CD14-positive monocyte (primary cell): ENCODE measurements around the gene UST. TPM values are rescaled to one million over a fixed set of nuclear protein-coding genes. Genes with fewer than 3 reads are reported as not detected.

Source experiments
- DNase-seq, 3 donors: peaks; one replicate each; pipeline ENCODE4 v3.0.0-alpha.2; 2011 to 2022
- H2AFZ ChIP-seq: 2 replicates; pipeline ENCODE4 v1.6.0; 2012; ENCODE audit warnings: mild to moderate bottlenecking, low read depth, low read length, inconsistent platforms; ENCODE audit not compliant: insufficient read depth, poor library complexity, severe bottlenecking
- H3K27ac ChIP-seq, 2 donors: 1 replicate in 1 of 2; 2 replicates in 1 of 2; pipeline ENCODE4 v1.5.1; 2012 to 2013; ENCODE audit warnings: low read length in 2 of 2, control low read depth in 1 of 2, inconsistent platforms in 1 of 2, low read depth in 1 of 2, mild to moderate bottlenecking in 1 of 2
- H3K27me3 ChIP-seq, 2 donors: one replicate each; pipeline versions ENCODE4 v1.6.0 to v1.6.1; 2011 to 2013; ENCODE audit warnings: low read length in 2 of 2; ENCODE audit not compliant: control insufficient read depth in 2 of 2, insufficient read depth in 2 of 2
- H3K36me3 ChIP-seq, 2 donors: replicated peaks in 1 of 2; 1 replicate in 1 of 2; 2 replicates in 1 of 2; pipeline versions ENCODE4 v1.5.1 to v1.6.1; 2012 to 2013; ENCODE audit warnings: low read length in 2 of 2, control low read depth in 1 of 2, inconsistent platforms in 1 of 2, mild to moderate bottlenecking in 1 of 2; ENCODE audit not compliant: insufficient read depth in 2 of 2, control insufficient read depth in 1 of 2
- H3K4me1 ChIP-seq, 2 donors: 1 replicate in 1 of 2; 2 replicates in 1 of 2; pipeline versions ENCODE4 v1.5.1 to v1.6.1; 2012 to 2013; ENCODE audit warnings: low read length in 2 of 2, control low read depth in 1 of 2, inconsistent platforms in 1 of 2, mild to moderate bottlenecking in 1 of 2, moderate library complexity in 1 of 2; ENCODE audit not compliant: insufficient read depth in 2 of 2, control insufficient read depth in 1 of 2
- H3K4me2 ChIP-seq: replicated peaks from 2 replicates; pipeline ENCODE3; 2012; ENCODE audit warnings: low read length, moderate library complexity, mild to moderate bottlenecking; ENCODE audit not compliant: poor library complexity, severe bottlenecking; ENCODE audit errors: extremely low read depth
- H3K4me3 ChIP-seq, 3 experiments: fragments of 200-600 bp in 1 of 3; sonication (generic) in 1 of 3; replicated peaks in 1 of 3; 1 replicate in 2 of 3; 2 replicates in 1 of 3; pipeline ENCODE4 v1.5.1; 2011 to 2013; ENCODE audit warnings: low read length in 3 of 3, mild to moderate bottlenecking in 3 of 3, control low read depth in 2 of 3, low read depth in 2 of 3, inconsistent platforms in 1 of 3, moderate library complexity in 1 of 3
- H3K79me2 ChIP-seq: 2 replicates; pipeline ENCODE4 v1.6.0; 2012; ENCODE audit warnings: mild to moderate bottlenecking, control low read depth, inconsistent platforms, low read length, moderate library complexity; ENCODE audit not compliant: insufficient read depth
- H3K9ac ChIP-seq: 2 replicates; pipeline ENCODE4 v1.6.0; 2017; ENCODE audit warnings: low read length, mild to moderate bottlenecking; ENCODE audit not compliant: insufficient read depth, poor library complexity, severe bottlenecking
- H3K9me3 ChIP-seq, 2 donors: replicated peaks in 1 of 2; 1 replicate in 1 of 2; 2 replicates in 1 of 2; pipeline versions ENCODE4 v1.5.1 to v1.6.1; 2012 to 2013; ENCODE audit warnings: low read length in 2 of 2, control low read depth in 1 of 2; ENCODE audit not compliant: control insufficient read depth in 1 of 2, insufficient read depth in 1 of 2
- H4K20me1 ChIP-seq: 2 replicates; pipeline ENCODE4 v1.6.0; 2012; ENCODE audit warnings: mild to moderate bottlenecking, low read length, control low read depth, moderate library complexity; ENCODE audit not compliant: insufficient read depth
- H3K27ac Mint-ChIP-seq, 7 donors: one replicate each; pipeline ENCODE4 v1.8.0; 2020; ENCODE audit warnings: mild to moderate bottlenecking in 7 of 7, mixed read lengths in 7 of 7, moderate library complexity in 6 of 7, inconsistent platforms in 2 of 7
- H3K27me3 Mint-ChIP-seq, 3 donors: one replicate each; pipeline ENCODE4 v1.8.0; 2021 to 2022; ENCODE audit warnings: low read depth in 3 of 3, mild to moderate bottlenecking in 3 of 3, mixed read lengths in 3 of 3, moderate library complexity in 3 of 3, inconsistent platforms in 1 of 3
- H3K36me3 Mint-ChIP-seq, 2 donors: one replicate each; pipeline ENCODE4 v1.8.0; 2020; ENCODE audit warnings: mixed read lengths in 2 of 2, inconsistent platforms in 1 of 2, mild to moderate bottlenecking in 1 of 2
- H3K4me1 Mint-ChIP-seq: one replicate; pipeline ENCODE4 v1.8.0; 2020; ENCODE audit warnings: mild to moderate bottlenecking, mixed read lengths
- H3K4me3 Mint-ChIP-seq, 2 donors: one replicate each; pipeline ENCODE4 v1.8.0; 2020; ENCODE audit warnings: mild to moderate bottlenecking in 2 of 2, mixed read lengths in 2 of 2, moderate library complexity in 1 of 2
- H3K9me3 Mint-ChIP-seq, 7 donors: one replicate each; pipeline ENCODE4 v1.8.0; 2020 to 2022; ENCODE audit warnings: mixed read lengths in 7 of 7, mild to moderate bottlenecking in 6 of 7, moderate library complexity in 6 of 7, inconsistent platforms in 2 of 7
- WGBS: methylation state at CpG from one replicate; pipeline ENCODE4 v1.1.5; 2013; ENCODE audit warnings: missing lambda C conversion rate; ENCODE audit not compliant: insufficient coverage; 5-methylcytosine and 5-hydroxymethylcytosine counted together
- intact Hi-C, 2 donors: fragments of 100-400 bp; cut with micrococcal nuclease; formaldehyde crosslinking; loops; one replicate each; pipeline versions ENCODE4 v1.15.0 to v1.15.1; 2023
- polyA plus RNA-seq, 3 donors: library from polyadenylated mRNA; depleted of rRNA in 1 of 3; unstranded in 2 of 3; stranded (reverse) in 1 of 3; fragments of 300-500 nt in 2 of 3; fragments of >200 nt in 1 of 3; fragmentation: Illumina TruSeq in 2 of 3; gene quantifications; 1 replicate in 2 of 3; 2 replicates in 1 of 3; pipeline ENCODE4 v1.2.3, GENCODE V29; 2012 to 2021
- TF ChIP-seq, protein P1 (sequence below): fragments of 200-600 bp; IDR thresholded peaks from one replicate; pipeline ENCODE4 v1.8.0; 2022; ENCODE audit warnings: antibody characterized with exemption, mild to moderate bottlenecking

UST gene
- polyA plus RNA-seq, 3 donors, result 0.33 to 0.53 (median 0.48) TPM

DNA sequence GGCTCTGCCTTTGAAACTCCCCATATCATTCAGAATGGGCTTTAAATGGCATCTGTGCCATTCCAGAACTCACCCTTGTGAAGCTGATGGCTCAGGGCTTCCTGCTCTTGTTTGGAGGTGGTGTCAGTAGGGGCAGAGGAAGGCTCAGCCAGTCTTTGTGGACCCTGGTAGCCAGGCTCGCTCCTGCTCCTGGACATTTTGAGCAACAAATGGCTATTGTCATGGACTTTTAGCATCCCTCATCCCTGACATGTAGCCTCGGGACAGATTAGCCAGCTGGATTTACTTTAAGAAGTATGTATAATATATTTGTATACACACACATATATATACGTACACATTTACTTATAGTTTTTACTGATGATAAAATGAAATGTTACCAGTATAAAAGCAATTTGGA lies 104.1 kb downstream of the UST start:
- no peak for DNase-seq
- intact Hi-C loops, result no loop called here
- no peak overlapping the region for H3K9ac ChIP-seq
- TF ChIP-seq, protein P1, sequence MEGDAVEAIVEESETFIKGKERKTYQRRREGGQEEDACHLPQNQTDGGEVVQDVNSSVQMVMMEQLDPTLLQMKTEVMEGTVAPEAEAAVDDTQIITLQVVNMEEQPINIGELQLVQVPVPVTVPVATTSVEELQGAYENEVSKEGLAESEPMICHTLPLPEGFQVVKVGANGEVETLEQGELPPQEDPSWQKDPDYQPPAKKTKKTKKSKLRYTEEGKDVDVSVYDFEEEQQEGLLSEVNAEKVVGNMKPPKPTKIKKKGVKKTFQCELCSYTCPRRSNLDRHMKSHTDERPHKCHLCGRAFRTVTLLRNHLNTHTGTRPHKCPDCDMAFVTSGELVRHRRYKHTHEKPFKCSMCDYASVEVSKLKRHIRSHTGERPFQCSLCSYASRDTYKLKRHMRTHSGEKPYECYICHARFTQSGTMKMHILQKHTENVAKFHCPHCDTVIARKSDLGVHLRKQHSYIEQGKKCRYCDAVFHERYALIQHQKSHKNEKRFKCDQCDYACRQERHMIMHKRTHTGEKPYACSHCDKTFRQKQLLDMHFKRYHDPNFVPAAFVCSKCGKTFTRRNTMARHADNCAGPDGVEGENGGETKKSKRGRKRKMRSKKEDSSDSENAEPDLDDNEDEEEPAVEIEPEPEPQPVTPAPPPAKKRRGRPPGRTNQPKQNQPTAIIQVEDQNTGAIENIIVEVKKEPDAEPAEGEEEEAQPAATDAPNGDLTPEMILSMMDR, result no peak
- Mint-ChIP-seq H3K27ac (no peak overlapping the region), H3K36me3 (no peaks in the 10 kb centered on the region), H3K4me3 (no peak overlapping the region), H3K27me3 (peaks cover 0 to 3% (median 0%) of the 10 kb centered on the region in 3 donors), H3K9me3 (peaks cover 0 to 2% (median 0%) of the 10 kb centered on the region in 7 donors), H3K4me1 (peaks cover 11% of the 10 kb centered on the region)
- no peaks in the 10 kb centered on the region for H3K27me3 ChIP-seq
- H3K4me1 ChIP-seq, result peaks cover 0 to 3% of the 10 kb centered on the region in 2 donors
- no peak overlapping the region for H3K4me2 ChIP-seq
- no peaks in the 10 kb centered on the region for H3K36me3 ChIP-seq
- H4K20me1 ChIP-seq, result no peaks in the 10 kb centered on the region
- no CpG with 5 or more reads among the region's 3 CpGs for WGBS
- no peak overlapping the region for H3K27ac ChIP-seq
- H2AFZ ChIP-seq, result no peak overlapping the region
- no peak overlapping the region for H3K4me3 ChIP-seq
- no peaks in the 10 kb centered on the region for H3K79me2 ChIP-seq
- H3K9me3 ChIP-seq, result no peaks in the 10 kb centered on the region

DNA sequence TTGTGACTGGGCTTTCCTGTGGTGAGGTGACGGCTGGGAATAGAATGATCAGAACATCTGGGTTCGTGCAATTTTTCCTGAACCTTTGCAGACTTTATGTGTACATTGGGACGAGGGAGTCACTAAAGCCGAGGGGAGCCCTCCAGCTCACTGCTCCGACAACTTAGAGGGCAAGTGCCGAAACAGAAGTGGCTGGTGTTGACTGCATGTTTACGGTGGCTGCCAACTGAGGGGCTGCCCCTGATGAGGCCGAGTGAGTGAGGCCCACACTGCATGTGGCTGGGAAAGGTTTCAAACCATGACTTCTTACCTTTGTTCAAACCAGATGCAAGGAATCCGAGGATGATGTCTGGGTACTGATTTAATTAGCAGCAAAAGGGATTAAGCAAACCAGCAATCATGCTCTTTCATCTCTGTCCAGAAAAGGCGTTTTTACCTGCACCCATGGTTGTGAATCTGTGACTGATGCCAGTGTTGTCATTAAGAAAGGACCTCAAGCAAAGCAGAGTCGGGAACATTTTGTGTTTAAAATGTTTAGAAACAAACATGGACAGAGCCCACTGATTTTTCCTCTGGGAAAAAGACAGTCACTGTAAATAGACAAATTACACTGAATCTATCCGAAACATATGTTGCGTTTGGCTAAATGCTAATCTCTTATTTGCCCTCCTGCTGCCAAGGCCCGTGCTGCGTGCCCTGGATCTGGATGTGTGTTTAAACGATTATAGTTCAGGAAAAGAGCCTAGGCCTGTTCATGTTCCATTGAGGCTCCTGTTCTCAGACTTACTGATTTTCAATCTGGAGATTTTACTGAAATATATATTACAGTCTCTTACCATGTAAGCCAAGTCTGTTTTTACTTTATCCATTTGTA lies 105.1 kb downstream of the UST start:
- Histone ChIP-seq H3K9me3 (no peaks in the 10 kb centered on the region), H3K4me3 (no peak overlapping the region), H4K20me1 (no peaks in the 10 kb centered on the region), H3K4me1 (peaks cover 0 to 3% of the 10 kb centered on the region in 2 donors), H3K27me3 (no peaks in the 10 kb centered on the region), H2AFZ (no peak overlapping the region), H3K9ac (no peak overlapping the region), H3K27ac (no peak overlapping the region), H3K36me3 (no peaks in the 10 kb centered on the region), H3K4me2 (no peak overlapping the region), H3K79me2 (no peaks in the 10 kb centered on the region)
- WGBS, result 95% methylated on average over 12 of the region's 16 CpGs
- peaks cover 0 to 2% (median 0%) of the 10 kb centered on the region in 7 donors for H3K9me3 Mint-ChIP-seq
- TF ChIP-seq, protein P1, result no peak
- H3K27ac Mint-ChIP-seq, result no peak overlapping the region
- DNase-seq, result no peak
- no peak overlapping the region for H3K4me3 Mint-ChIP-seq
- H3K36me3 Mint-ChIP-seq, result no peaks in the 10 kb centered on the region
- intact Hi-C loops, result no loop called here
- peaks cover 11% of the 10 kb centered on the region for H3K4me1 Mint-ChIP-seq
- peaks cover 0 to 3% (median 2%) of the 10 kb centered on the region in 3 donors for H3K27me3 Mint-ChIP-seq
